NOMO-1 treated with DMSO at 0.1 percent for 48 hours (cell line): ENCODE measurements around the gene SORBS2.
A peak's percentile ranks its signal among the peaks of the same experiment; 100 is the strongest.

Experiments
- DNase-seq: peaks from one replicate; lab custom pipeline; 2025; ENCODE audit not compliant: unreplicated experiment; lab: John Stamatoyannopoulos, UW

The SORBS2 gene

GRCh38 chr4:185648631-185649030 lies 163.4 kb downstream of the SORBS2 start:
- no peak for DNase-seq

DNA sequence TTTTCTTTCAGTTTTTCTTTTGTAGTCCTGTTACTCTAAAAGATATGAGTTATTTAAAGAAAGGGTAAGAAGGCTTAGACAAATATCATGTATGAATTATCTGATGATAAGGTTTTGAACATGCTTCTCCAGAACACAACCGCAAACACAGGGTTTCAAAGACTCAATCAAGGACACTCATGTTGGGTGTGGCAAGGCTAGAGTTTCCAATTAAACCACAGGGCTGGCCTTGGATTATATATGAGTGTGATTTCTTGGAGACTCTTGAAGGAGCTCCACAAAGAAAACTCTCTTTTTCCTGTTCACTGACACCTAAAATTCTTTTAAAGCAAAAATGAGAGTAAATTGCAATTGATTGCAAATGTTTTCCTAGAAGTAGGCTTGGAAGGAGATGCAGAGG lies 166.6 kb downstream of the SORBS2 start:
- DNase-seq: no peak

DNA sequence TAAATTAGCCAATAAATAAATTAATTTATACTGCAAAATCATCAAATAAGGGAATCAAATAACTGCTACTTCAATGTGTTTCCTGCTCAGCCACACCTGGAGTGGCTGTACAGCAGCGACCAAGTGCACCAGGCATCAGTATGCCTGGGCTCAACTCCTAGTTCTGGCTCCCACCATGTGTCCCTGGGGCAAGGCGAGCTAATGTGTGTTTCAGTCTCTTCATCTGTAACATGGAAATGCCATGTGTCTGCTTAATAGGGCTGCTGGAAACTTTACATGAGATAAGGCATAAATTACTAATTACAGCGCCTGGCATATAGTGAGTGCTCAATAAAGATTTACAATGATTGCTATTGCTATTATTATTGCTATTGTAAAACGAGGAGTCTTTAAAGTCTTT lies 167.6 kb downstream of the SORBS2 start:
- no peak for DNase-seq

DNA sequence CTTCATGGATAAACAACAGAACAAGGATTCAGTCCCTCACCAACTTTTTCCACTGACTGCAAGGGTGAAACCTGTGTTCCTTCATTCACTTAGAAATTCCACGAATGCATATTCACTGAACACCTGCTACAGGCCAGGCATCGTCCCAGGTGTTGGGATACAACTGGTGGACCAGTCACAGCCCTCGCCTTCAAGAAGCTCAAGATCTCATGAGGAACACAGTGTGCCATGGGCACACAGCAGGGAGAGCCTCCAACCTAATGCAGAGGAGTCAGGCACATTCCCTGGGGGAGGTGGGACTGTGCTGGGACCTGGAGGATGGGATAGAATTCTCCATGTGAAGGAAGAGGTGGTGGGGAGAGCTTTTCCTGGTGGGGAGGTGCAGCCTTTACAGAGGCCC lies 169.1 kb downstream of the SORBS2 start:
- DNase-seq: no peak

GRCh38 chr4:185640811-185641675 lies 171.0 kb downstream of the SORBS2 start:
- DNase-seq: peak; percentile 31

GRCh38 chr4:185638548-185639301 lies 173.3 kb downstream of the SORBS2 start:
- DNase-seq: no peak

- no peak for DNase-seq
Observed at GRCh38 chr4:185638093-185638492, 173.9 kb downstream of the SORBS2 start.

- DNase-seq: no peak
Observed at GRCh38 chr4:185637163-185637875, 174.7 kb downstream of the SORBS2 start.

DNA sequence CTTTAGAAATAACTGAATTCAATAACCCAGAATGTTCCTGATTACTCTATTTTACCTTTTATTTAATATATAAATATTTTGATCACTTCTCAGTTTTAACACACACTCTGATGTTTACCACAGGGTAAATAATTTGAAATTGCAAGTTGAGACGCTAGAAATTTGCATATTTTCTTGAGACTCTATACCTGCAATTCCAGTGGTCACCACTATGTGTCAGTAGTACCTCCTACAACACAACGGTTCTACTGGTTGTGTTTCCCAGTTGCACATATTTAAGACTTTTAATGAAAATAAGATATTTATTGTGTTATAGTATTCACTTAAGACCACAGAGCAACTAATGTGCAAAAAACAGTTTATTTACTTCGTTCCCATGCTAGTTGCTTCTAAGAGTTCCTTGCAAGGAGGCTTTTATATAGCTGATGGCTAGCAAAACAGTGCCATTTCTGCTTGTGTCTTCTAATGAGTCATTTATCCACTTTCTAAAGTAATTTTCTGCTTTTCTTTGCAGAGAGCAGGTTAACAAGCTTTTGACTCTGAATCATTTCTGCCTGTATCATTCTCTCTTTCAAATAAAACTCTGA lies 177.8 kb downstream of the SORBS2 start:
- peak; percentile 6 for DNase-seq

DNA sequence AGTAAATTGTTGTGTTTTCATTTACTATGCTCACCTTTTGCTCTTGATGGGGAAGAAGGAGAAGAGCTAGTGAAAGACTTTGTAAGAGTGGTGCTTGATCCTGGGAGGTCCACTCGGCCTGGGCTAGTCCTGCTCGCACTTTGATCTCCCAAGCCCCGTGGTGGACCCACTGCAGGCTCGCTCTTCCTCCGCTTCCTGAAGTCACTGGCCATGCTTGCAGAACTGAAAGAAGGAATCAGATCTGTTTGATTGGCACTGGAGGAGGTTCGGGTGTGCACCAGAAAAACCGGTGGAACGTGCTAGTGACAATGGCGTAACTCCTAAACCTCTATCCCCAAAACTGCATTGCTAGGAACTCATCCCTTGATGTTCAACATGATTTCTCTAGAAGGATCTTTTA lies 185.2 kb downstream of the SORBS2 start:
- no peak for DNase-seq

DNA sequence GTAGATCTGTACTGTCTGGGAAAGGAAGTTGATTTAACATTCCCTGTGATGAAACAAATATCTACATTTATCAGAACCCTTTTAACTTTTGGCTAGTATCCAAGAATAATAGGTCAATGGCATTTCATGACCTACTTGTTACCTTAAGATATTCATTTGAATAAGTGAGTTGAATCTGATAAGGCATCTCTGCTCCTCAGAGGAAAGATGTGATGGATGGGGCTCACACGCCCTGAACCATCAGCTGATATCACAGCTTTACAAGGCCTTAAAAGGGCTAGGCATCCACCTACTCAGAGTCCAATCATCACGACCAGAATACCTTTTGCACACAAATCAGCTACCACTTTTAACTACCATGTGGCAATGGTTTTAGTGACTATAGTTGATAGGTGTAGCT lies 186.5 kb downstream of the SORBS2 start:
- DNase-seq: no peak

DNA sequence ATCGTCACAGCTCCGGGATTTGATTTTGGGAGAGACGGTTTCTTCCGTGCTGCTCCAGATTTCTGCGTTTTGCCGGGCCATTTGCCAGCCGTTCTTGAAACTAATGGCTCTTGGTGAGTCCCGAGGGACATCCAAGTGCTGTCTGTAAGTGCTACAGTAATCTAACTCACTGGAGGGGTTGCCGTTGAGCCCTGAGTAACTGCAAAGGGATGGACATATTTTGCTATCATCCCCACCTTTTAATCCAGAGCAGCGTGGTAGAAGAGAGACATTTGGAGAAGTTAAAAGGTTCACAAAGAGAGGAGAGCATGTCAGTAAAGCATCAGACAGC lies 187.8 kb downstream of the SORBS2 start:
- no peak for DNase-seq

DNA sequence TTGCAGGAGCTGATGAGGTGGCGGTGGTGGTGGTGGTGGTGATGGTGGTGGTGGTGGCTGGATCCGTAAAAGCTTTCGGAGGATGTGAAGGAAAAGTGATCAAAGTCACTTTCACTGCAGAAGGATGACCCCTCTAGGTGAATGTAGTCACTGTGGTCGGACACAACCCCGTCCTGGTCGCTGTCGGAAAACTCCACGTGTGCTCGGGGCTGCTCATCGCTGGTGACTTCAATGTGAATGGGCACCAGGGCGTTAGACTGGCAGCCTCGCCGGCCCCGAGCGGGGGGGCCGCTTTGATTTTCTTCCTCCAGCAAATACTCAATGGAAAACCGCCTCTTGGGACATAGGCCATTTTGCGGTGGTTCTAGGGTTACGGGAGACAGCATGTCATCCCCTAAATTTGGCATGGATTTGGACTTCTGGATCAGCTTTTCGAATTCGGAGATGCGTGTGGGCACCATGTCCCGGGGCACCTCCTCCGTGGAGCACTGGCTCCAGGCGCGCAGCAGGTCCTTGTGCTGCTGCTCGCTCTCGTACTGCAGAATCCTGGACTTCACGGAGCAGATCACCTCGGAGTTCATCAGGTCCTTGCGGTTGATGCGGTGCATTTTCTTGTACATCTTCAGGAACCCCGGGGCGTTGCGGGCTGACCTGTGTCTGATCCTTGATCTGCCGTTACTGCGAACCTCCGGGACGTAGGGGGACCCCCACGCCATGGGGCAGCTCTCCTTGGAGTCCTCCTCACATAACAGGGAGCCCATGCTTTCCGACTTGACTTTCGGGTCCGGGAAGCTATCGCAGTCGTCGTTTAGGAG lies 188.3 kb downstream of the SORBS2 start:
- DNase-seq: no peak

GRCh38 chr4:185608185-185608584 lies 203.8 kb downstream of the SORBS2 start:
- no peak for DNase-seq

- DNase-seq: no peak
Observed at GRCh38 chr4:185602397-185602796, 209.6 kb downstream of the SORBS2 start.

DNA sequence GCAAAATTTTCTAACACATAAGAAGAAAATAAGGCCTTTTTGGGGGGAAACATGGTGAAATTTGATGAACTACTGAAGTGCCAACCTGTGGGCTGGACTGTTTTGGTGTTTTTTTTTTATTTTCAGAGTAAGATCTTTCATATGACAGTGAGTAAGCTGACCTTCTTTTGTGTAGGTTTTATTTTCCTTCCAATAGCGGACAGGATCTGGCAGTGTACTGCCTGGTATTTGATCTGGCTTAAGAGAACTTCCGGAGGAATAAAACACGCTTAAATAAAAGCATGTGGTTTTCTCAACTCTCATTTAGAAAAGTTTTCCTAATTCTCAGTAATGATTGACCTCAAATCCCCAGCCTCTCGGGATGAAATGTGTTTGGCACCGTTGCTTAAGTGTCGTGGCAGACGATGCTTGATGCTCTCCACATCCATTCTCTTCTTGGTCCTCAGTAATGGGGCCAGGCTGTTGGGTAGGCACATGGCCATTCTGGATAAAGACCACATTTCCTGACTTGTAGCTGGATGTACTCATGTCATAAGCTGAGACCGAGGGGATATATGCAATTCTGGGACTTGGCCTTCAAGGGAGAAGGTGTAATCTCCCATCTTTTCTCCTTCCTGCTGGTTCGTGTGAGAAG lies 211.1 kb downstream of the SORBS2 start:
- DNase-seq: no peak

DNA sequence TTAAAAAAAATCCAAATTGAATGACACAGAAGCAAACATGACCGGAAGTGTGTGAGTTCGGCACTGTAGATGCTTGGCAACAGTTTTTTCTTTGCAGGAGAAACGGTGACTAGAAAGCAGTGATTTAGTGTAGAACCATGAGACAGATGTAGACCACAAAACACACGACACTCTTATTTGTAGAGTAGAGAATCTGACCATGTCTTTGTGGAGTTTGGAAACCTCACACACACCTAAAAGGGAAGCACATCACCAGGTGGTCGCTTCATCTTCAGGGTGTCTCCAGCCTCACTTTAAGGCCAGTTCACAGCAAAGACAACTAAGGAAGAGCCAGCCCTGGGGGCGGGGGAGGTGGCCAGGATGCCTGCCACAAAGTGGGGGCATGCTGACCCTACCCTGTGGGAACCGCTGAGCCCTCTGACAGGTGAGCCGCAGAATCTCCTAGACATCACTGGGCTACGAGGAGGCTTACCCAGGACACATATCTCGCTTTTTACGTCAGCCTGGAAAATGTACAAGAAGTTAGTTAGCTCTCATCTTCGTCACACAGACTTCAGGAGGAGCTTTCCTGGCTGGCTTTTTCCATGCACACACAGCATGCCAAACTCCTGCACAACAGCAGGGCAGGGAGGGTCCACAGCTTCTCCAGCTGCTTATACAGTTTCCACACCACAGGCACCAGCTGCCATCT lies 212.3 kb downstream of the SORBS2 start:
- DNase-seq: no peak

GRCh38 chr4:185598846-185599552 lies 213.0 kb downstream of the SORBS2 start:
- DNase-seq: no peak
